A549 (cell line): ENCODE measurements around the gene PDGFD. TPM values are rescaled to one million over a fixed set of nuclear protein-coding genes. Genes with fewer than 3 reads are reported as not detected.

Source experiments
- ATAC-seq, 2 experiments: fragments of 200-7000 bp in 1 of 2; fragments of >200 bp in 1 of 2; cut with Nextera tagmentation in 1 of 2; cut with Tn5 transposase in 1 of 2; 3 replicates each; pipeline versions ENCODE4 v1.8.0 to v1.9.1; 2018 to 2020; ENCODE audit warnings: mild to moderate bottlenecking in 1 of 2, moderate library complexity in 1 of 2
- CTCF ChIA-PET: fragments of 300-600 bp; sonication (Branson Sonifier 250); formaldehyde crosslinking; extraction: SDS; loops from one replicate; lab custom pipeline; 2021; ENCODE audit warnings: antibody characterized with exemption, inconsistent platforms; lab: Yijun Ruan, JAX
- POLR2A ChIA-PET: fragments of 350-600 bp; formaldehyde crosslinking; extraction: SDS; loops from one replicate; lab custom pipeline; 2021; ENCODE audit warnings: antibody characterized with exemption, inconsistent platforms; lab: Yijun Ruan, JAX
- DNase-seq, 2 experiments: peaks; one replicate each; pipeline versions ENCODE4 v3.0.0 to v3.0.0-alpha.2; 2011 to 2016; ENCODE audit warnings: low read depth in 1 of 2, low spot score in 1 of 2
- FAIRE-seq: peaks from 2 replicates; lab custom pipeline; 2011; peaks lifted over from hg19 to GRCh38; lab: Jason Lieb, UNC
- H3K27ac ChIP-seq, 2 experiments: fragments of >200 bp; sonication (Bioruptor Twin); formaldehyde crosslinking; 3 replicates each; pipeline ENCODE4 v1.5.1; 2016 to 2017
- H3K4me1 ChIP-seq: fragments of >200 bp; sonication (Bioruptor Twin); formaldehyde crosslinking; 3 replicates; pipeline ENCODE4 v1.6.1; 2016
- H3K4me2 ChIP-seq: fragments of >200 bp; sonication (Bioruptor Twin); formaldehyde crosslinking; 3 replicates; pipeline ENCODE4 v1.6.1; 2016
- H3K4me3 ChIP-seq: fragments of >200 bp; sonication (Bioruptor Twin); formaldehyde crosslinking; 3 replicates; pipeline ENCODE4 v1.5.1; 2016
- H3K9me3 ChIP-seq: fragments of >200 bp; sonication (Bioruptor Twin); formaldehyde crosslinking; 3 replicates; pipeline ENCODE4 v1.6.1; 2016
- ATOH8 ChIP-seq: fragments of 250-450 bp; sonication (Bioruptor Pico); IDR thresholded peaks from 2 replicates; pipeline ENCODE4 v1.5.0; 2020; ENCODE audit warnings: low read depth, mild to moderate bottlenecking, moderate library complexity
- BHLHE40 ChIP-seq: IDR thresholded peaks from 2 replicates; pipeline ENCODE4 v1.6.1; 2012; ENCODE audit warnings: low read depth, low read length, inconsistent platforms
- CBX2 ChIP-seq: fragments of 200-600 bp; sonication (generic); IDR thresholded peaks from 2 replicates; pipeline ENCODE4 v1.6.1; 2016; ENCODE audit warnings: low read depth, mild to moderate bottlenecking, borderline replicate concordance
- EHF ChIP-seq: fragments of 250-450 bp; sonication (Bioruptor Pico); IDR thresholded peaks from 2 replicates; pipeline ENCODE4 v1.5.0; 2020; ENCODE audit warnings: mild to moderate bottlenecking
- EHMT2 ChIP-seq: fragments of 200-600 bp; sonication (generic); IDR thresholded peaks from 2 replicates; pipeline ENCODE4 v1.6.1; 2016; ENCODE audit warnings: antibody characterized with exemption, low read depth, mild to moderate bottlenecking, moderate library complexity
- EP300 ChIP-seq, 2 experiments: fragments of >200 bp; sonication (Bioruptor Twin); formaldehyde crosslinking; IDR thresholded peaks; 2 replicates in 1 of 2; 3 replicates in 1 of 2; pipeline ENCODE4 v1.6.1; 2016 to 2017
- FOSB ChIP-seq: fragments of 250-450 bp; sonication (Bioruptor Pico); IDR thresholded peaks from 2 replicates; pipeline ENCODE4 v1.5.0; 2020; ENCODE audit warnings: mild to moderate bottlenecking, moderate library complexity
- FOXS1 ChIP-seq: fragments of 250-450 bp; sonication (Bioruptor Pico); IDR thresholded peaks from 2 replicates; pipeline ENCODE4 v1.5.0; 2020; ENCODE audit warnings: mild to moderate bottlenecking, moderate library complexity
- HEYL ChIP-seq: fragments of 250-450 bp; sonication (Bioruptor Pico); IDR thresholded peaks from 2 replicates; pipeline ENCODE4 v1.8.0; 2021; ENCODE audit warnings: mild to moderate bottlenecking, moderate library complexity
- HOXB5 ChIP-seq: fragments of 250-450 bp; sonication (Bioruptor Pico); IDR thresholded peaks from 2 replicates; pipeline ENCODE4 v1.5.0; 2020; ENCODE audit warnings: mild to moderate bottlenecking, moderate library complexity
- JUN ChIP-seq, 2 experiments: fragments of >200 bp; sonication (Bioruptor Twin); formaldehyde crosslinking; IDR thresholded peaks; 2 replicates in 1 of 2; 3 replicates in 1 of 2; pipeline ENCODE4 v1.6.1; 2016 to 2017
- MAX ChIP-seq: IDR thresholded peaks from 2 replicates; pipeline ENCODE4 v1.6.1; 2012
- PHF8 ChIP-seq: fragments of 200-600 bp; sonication (generic); IDR thresholded peaks from 2 replicates; pipeline ENCODE4 v1.6.1; 2016; ENCODE audit warnings: low read depth, mild to moderate bottlenecking, antibody characterized with exemption, moderate library complexity, borderline replicate concordance
- POLR2A ChIP-seq: IDR thresholded peaks from 2 replicates; pipeline ENCODE4 v1.6.1; 2012; ENCODE audit warnings: mild to moderate bottlenecking, low read length
- POLR2AphosphoS2 ChIP-seq: conservative IDR thresholded peaks from 2 replicates; pipeline ENCODE4 v1.6.1; 2012; ENCODE audit warnings: low read length, improper control_type of control experiment, inconsistent platforms
- RFX5 ChIP-seq: fragments of 450-650 bp; IDR thresholded peaks from 2 replicates; pipeline ENCODE4 v1.7.1; 2014; ENCODE audit warnings: antibody characterized with exemption, mild to moderate bottlenecking, moderate library complexity
- SMC3 ChIP-seq: fragments of >200 bp; sonication (Bioruptor Twin); formaldehyde crosslinking; IDR thresholded peaks from 3 replicates; pipeline ENCODE4 v1.6.1; 2018; ENCODE audit warnings: inconsistent platforms
- USF2 ChIP-seq: fragments of 450-650 bp; IDR thresholded peaks from 2 replicates; pipeline ENCODE4 v1.6.1; 2014; ENCODE audit warnings: antibody characterized with exemption
- ZSCAN20 ChIP-seq: fragments of 250-450 bp; sonication (Bioruptor Pico); IDR thresholded peaks from 2 replicates; pipeline ENCODE4 v1.8.0; 2022; ENCODE audit warnings: mild to moderate bottlenecking, moderate library complexity
- WGBS: methylation state at CpG from one replicate; pipeline ENCODE4 v1.1.6; 2017; ENCODE audit errors: missing lambda C conversion rate; 5-methylcytosine and 5-hydroxymethylcytosine counted together
- polyA plus RNA-seq, 4 experiments: library from polyadenylated mRNA; depleted of rRNA in 3 of 4; stranded (reverse); fragments of >200 nt; fragmentation: RNase III in 1 of 4; extraction: RNeasy Plus Mini Kit Qiagen cat#74134 plus additional on column Dnase treatment in 1 of 4; gene quantifications; 2 replicates in 3 of 4; 3 replicates in 1 of 4; pipeline ENCODE4 v1.2.3, GENCODE V29; 2011 to 2017
- TF ChIP-seq, protein P1 (sequence below): IDR thresholded peaks from 2 replicates; pipeline ENCODE4 v1.6.1; 2012; ENCODE audit warnings: low read depth, borderline replicate concordance
- TF ChIP-seq, protein P2 (sequence below): fragments of >200 bp; sonication (Bioruptor Twin); formaldehyde crosslinking; IDR thresholded peaks from 3 replicates; pipeline ENCODE4 v1.6.1; 2016
- TF ChIP-seq, protein P3 (sequence below): IDR thresholded peaks from 2 replicates; pipeline ENCODE4 v1.6.1; 2012

PDGFD gene
- polyA plus RNA-seq, 2 of the 4 experiments (the other 2 are of a cell fraction), result 11.1 to 29.7 TPM

- no peak for FAIRE-seq
- Histone ChIP-seq H3K9me3 (peaks cover 8% of the 10 kb centered on the region; the same call in 2 of the 3 replicates), H3K4me1 (peaks cover 17% of the 10 kb centered on the region), H3K4me3 (no peak overlapping the region), H3K27ac (peak overlapping the region in 1 of 2 experiments; percentile 37; a peak in 2 of 6 replicates), H3K4me2 (no peak overlapping the region)
- ChIA-PET POLR2A (no interaction called here), CTCF (no interaction called here)
- TF ChIP-seq, protein P1, sequence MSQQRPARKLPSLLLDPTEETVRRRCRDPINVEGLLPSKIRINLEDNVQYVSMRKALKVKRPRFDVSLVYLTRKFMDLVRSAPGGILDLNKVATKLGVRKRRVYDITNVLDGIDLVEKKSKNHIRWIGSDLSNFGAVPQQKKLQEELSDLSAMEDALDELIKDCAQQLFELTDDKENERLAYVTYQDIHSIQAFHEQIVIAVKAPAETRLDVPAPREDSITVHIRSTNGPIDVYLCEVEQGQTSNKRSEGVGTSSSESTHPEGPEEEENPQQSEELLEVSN, result no peak
- TF ChIP-seq PHF8, result no peak
- TF ChIP-seq USF2, result no peak
- no peak for TF ChIP-seq POLR2AphosphoS2
- TF ChIP-seq EHMT2, result no peak
- TF ChIP-seq ATOH8 (CRISPR knock-in tag), result no peak
- TF ChIP-seq, protein P2, sequence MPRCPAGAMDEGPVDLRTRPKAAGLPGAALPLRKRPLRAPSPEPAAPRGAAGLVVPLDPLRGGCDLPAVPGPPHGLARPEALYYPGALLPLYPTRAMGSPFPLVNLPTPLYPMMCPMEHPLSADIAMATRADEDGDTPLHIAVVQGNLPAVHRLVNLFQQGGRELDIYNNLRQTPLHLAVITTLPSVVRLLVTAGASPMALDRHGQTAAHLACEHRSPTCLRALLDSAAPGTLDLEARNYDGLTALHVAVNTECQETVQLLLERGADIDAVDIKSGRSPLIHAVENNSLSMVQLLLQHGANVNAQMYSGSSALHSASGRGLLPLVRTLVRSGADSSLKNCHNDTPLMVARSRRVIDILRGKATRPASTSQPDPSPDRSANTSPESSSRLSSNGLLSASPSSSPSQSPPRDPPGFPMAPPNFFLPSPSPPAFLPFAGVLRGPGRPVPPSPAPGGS, result no peak
- no peak for TF ChIP-seq POLR2A
- TF ChIP-seq, protein P3, sequence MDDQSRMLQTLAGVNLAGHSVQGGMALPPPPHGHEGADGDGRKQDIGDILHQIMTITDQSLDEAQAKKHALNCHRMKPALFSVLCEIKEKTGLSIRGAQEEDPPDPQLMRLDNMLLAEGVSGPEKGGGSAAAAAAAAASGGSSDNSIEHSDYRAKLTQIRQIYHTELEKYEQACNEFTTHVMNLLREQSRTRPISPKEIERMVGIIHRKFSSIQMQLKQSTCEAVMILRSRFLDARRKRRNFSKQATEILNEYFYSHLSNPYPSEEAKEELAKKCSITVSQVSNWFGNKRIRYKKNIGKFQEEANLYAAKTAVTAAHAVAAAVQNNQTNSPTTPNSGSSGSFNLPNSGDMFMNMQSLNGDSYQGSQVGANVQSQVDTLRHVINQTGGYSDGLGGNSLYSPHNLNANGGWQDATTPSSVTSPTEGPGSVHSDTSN, result no peak
- no peak for TF ChIP-seq EHF
- no peak for TF ChIP-seq HEYL (CRISPR knock-in tag)
- no peak for TF ChIP-seq CBX2
- no peak for TF ChIP-seq HOXB5 (CRISPR knock-in tag)
- TF ChIP-seq RFX5, result no peak
- TF ChIP-seq FOSB (CRISPR knock-in tag), result no peak
- no peak for TF ChIP-seq BHLHE40
- no peak for ATAC-seq
- 84% methylated on average over 3 of the region's 3 CpGs for WGBS
- DNase-seq, result no peak
Observed at GRCh38 chr11:103894034-103894433, 269.9 kb downstream of the PDGFD start.

- FAIRE-seq, result no peak
- no peak overlapping the region for H3K4me3 ChIP-seq
- no peak for TF ChIP-seq POLR2AphosphoS2
- no peak for TF ChIP-seq EP300 (IDR thresholded peaks at IDR 0.05)
- TF ChIP-seq ZSCAN20, result no peak
- TF ChIP-seq HOXB5 (CRISPR knock-in tag), result no peak
- TF ChIP-seq ATOH8 (CRISPR knock-in tag), result no peak
- no peak for TF ChIP-seq MAX
- TF ChIP-seq JUN (IDR thresholded peaks at IDR 0.05), result no peak
- TF ChIP-seq FOXS1 (CRISPR knock-in tag), result no peak
- TF ChIP-seq SMC3, result no peak
- 46% methylated on average over 2 of the region's 2 CpGs for WGBS
- no peak for DNase-seq
- H3K27ac ChIP-seq, result peak overlapping the region; percentile 45 to 55; a peak in 4 of 6 replicates
- peak overlapping the region; percentile 44 for H3K4me2 ChIP-seq
- peaks cover 8% of the 10 kb centered on the region; the same call in 2 of the 3 replicates for H3K9me3 ChIP-seq
- ChIA-PET POLR2A (no interaction called here), CTCF (no interaction called here)
- peaks cover 17% of the 10 kb centered on the region for H3K4me1 ChIP-seq
- no peak for ATAC-seq
Observed at GRCh38 chr11:103893371-103893770, 270.6 kb downstream of the PDGFD start.
